Caco-2 (cell line): Measurements from ENCODE around the gene ADD3. TPM values are rescaled to one million over a fixed set of nuclear protein-coding genes. Genes with fewer than 3 reads are reported as not detected.
A peak's percentile ranks its signal among the peaks of the same experiment; 100 is the strongest.

Source experiments
- BruUV-seq: library from RNA; stranded (reverse); fragments of 400-500 nt; replicated peaks from 2 replicates; lab custom pipeline; 2021; lab: Mats Ljungman, UMichigan
- CTCF ChIA-PET: fragments of 300-600 bp; sonication (Branson Sonifier 250); formaldehyde crosslinking; loops from one replicate; lab custom pipeline; 2022; ENCODE audit warnings: antibody characterized with exemption; lab: Charles Lee
- POLR2A ChIA-PET: fragments of 300-600 bp; sonication (Branson Sonifier 250); formaldehyde crosslinking; loops from one replicate; lab custom pipeline; 2022; ENCODE audit warnings: antibody characterized with exemption; lab: Charles Lee
- DNase-seq, 2 experiments: peaks; one replicate each; pipeline versions ENCODE4 v3.0.0 to v3.0.0-alpha.2; 2020 to 2022
- H3K27me3 ChIP-seq: replicated peaks from 2 replicates; pipeline ENCODE4 v1.6.0; 2011; ENCODE audit warnings: low read length; ENCODE audit not compliant: control insufficient read depth, insufficient read depth
- H3K36me3 ChIP-seq: 2 replicates; pipeline ENCODE4 v1.5.1; 2011; ENCODE audit warnings: low read length; ENCODE audit not compliant: control insufficient read depth, insufficient read depth
- H3K4me1 ChIP-seq: fragments of 250-450 bp; sonication (Bioruptor Pico); 2 replicates; pipeline ENCODE4 v1.5.1; 2020; ENCODE audit warnings: mild to moderate bottlenecking
- H3K4me3 ChIP-seq: 2 replicates; pipeline ENCODE4 v1.5.1; 2011; ENCODE audit warnings: low read depth, mild to moderate bottlenecking, control low read depth, low read length
- H3K9me3 ChIP-seq: fragments of 250-450 bp; sonication (Bioruptor Pico); 2 replicates; pipeline ENCODE4 v1.5.1; 2020; ENCODE audit warnings: mild to moderate bottlenecking, moderate library complexity
- H3K27ac Mint-ChIP-seq: one replicate; pipeline ENCODE4 v1.8.0; 2022; ENCODE audit warnings: mixed read lengths; ENCODE audit not compliant: unreplicated experiment
- H3K27me3 Mint-ChIP-seq: one replicate; pipeline ENCODE4 v1.8.0; 2022; ENCODE audit warnings: mixed read lengths; ENCODE audit not compliant: insufficient read depth, unreplicated experiment
- H3K36me3 Mint-ChIP-seq: one replicate; pipeline ENCODE4 v1.8.0; 2022; ENCODE audit warnings: mild to moderate bottlenecking, mixed read lengths; ENCODE audit not compliant: insufficient read depth, unreplicated experiment
- H3K4me1 Mint-ChIP-seq: one replicate; pipeline ENCODE4 v1.8.0; 2022; ENCODE audit warnings: low read depth, mixed read lengths; ENCODE audit not compliant: unreplicated experiment
- H3K4me3 Mint-ChIP-seq: one replicate; pipeline ENCODE4 v1.8.0; 2022; ENCODE audit warnings: mild to moderate bottlenecking, moderate library complexity, mixed read lengths; ENCODE audit not compliant: unreplicated experiment
- H3K9me3 Mint-ChIP-seq: one replicate; pipeline ENCODE4 v1.8.0; 2022; ENCODE audit warnings: mixed read lengths; ENCODE audit not compliant: unreplicated experiment
- CTCF ChIP-seq, 2 experiments: fragments of 200-600 bp in 1 of 2; IDR thresholded peaks; 1 replicate in 1 of 2; 2 replicates in 1 of 2; pipeline versions ENCODE4 v1.5.1 to v1.8.0; 2011 to 2022; ENCODE audit warnings: antibody characterized with exemption in 1 of 2, control low read depth in 1 of 2, inconsistent platforms in 1 of 2, low read depth in 1 of 2, low read length in 1 of 2, mild to moderate bottlenecking in 1 of 2, moderate library complexity in 1 of 2; ENCODE audit not compliant: insufficient read depth in 1 of 2, severe bottlenecking in 1 of 2, unreplicated experiment in 1 of 2
- intact Hi-C: fragments of 100-400 bp; cut with micrococcal nuclease; formaldehyde crosslinking; loops from one replicate; pipeline ENCODE4 v1.10.0; 2022; ENCODE audit not compliant: unreplicated experiment
- total RNA-seq: library from RNA; stranded (reverse); gene quantifications from 2 replicates; pipeline ENCODE4 v1.2.3, GENCODE V29; 2022

Gene ADD3
- total RNA-seq, 1 experiment from 2014 or later: 264 TPM

- no peak overlapping the region for H3K4me3 ChIP-seq
- Mint-ChIP-seq H3K4me3 (peak overlapping the region; percentile 61), H3K4me1 (peaks cover 26% of the 10 kb centered on the region), H3K27me3 (no peaks in the 10 kb centered on the region), H3K36me3 (peaks cover 9% of the 10 kb centered on the region), H3K27ac (peak overlapping the region; percentile 76), H3K9me3 (no peaks in the 10 kb centered on the region)
- POLR2A ChIA-PET: interaction anchor here (1.0 kb wide), 1 partner anchor 80 kb away, joined by 4 read pairs; the partner anchor contains the start of gene XPNPEP1
- BruUV-seq: no TSS peak
- H3K36me3 ChIP-seq: no peaks in the 10 kb centered on the region
- intact Hi-C loops: loop anchor here (1.0 kb wide), 2 partner anchors 8 to 26 kb away; no protein-coding TSS in a partner anchor
- CTCF ChIA-PET: interaction anchor here (1.4 kb wide), 1 partner anchor 119 kb away, joined by 6 read pairs; no protein-coding TSS in a partner anchor
- H3K9me3 ChIP-seq: no peaks in the 10 kb centered on the region
- TF ChIP-seq CTCF (IDR thresholded peaks at IDR 0.05; ENCODE audit: insufficient read depth in 1 of 2, low read depth in 1 of 2, low read length in 1 of 2, severe bottlenecking in 1 of 2, unreplicated experiment in 1 of 2): no peak
- H3K27me3 ChIP-seq: no peaks in the 10 kb centered on the region
- DNase-seq: peak; percentile 69 to 76
- H3K4me1 ChIP-seq: peaks cover 57% of the 10 kb centered on the region
Measured at GRCh38 chr10:110003524-110003885, 4.3 kb upstream of the ADD3 start.

GRCh38 chr10:110005719-110006118 lies 2.1 kb upstream of the ADD3 start:
- H3K36me3 Mint-ChIP-seq: peaks cover 9% of the 10 kb centered on the region
- Histone ChIP-seq H3K4me3 (peak overlapping the region; percentile 94), H3K9me3 (no peaks in the 10 kb centered on the region), H3K27me3 (no peaks in the 10 kb centered on the region), H3K4me1 (peaks cover 50% of the 10 kb centered on the region), H3K36me3 (no peaks in the 10 kb centered on the region)
- BruUV-seq: no TSS peak
- POLR2A ChIA-PET: no interaction called here
- DNase-seq: peak; percentile 50 to 61
- intact Hi-C loops: loop anchor here (2.0 kb wide), 2 partner anchors 83 to 221 kb away; partner anchors contain the start of gene XPNPEP1
- H3K27me3 Mint-ChIP-seq: no peaks in the 10 kb centered on the region
- H3K4me1 Mint-ChIP-seq: peaks cover 15% of the 10 kb centered on the region
- H3K9me3 Mint-ChIP-seq: no peaks in the 10 kb centered on the region
- H3K27ac Mint-ChIP-seq: no peak overlapping the region
- H3K4me3 Mint-ChIP-seq: no peak overlapping the region
- TF ChIP-seq CTCF (IDR thresholded peaks at IDR 0.05; ENCODE audit: insufficient read depth in 1 of 2, low read depth in 1 of 2, low read length in 1 of 2, severe bottlenecking in 1 of 2, unreplicated experiment in 1 of 2): no peak
- CTCF ChIA-PET: interaction anchor here (1.1 kb wide), 1 partner anchor 122 kb away, joined by 3 read pairs; no protein-coding TSS in a partner anchor

GRCh38 chr10:110006358-110007160 lies 1.2 kb upstream of the ADD3 start:
- Histone ChIP-seq H3K36me3 (no peaks in the 10 kb centered on the region), H3K27me3 (no peaks in the 10 kb centered on the region), H3K4me3 (peak overlapping the region; percentile 94), H3K4me1 (peaks cover 51% of the 10 kb centered on the region), H3K9me3 (no peaks in the 10 kb centered on the region)
- BruUV-seq: TSS peak; percentile 40
- no peak overlapping the region for H3K4me3 Mint-ChIP-seq
- POLR2A ChIA-PET: interaction anchor here (0.8 to 1.4 kb wide), 6 partner anchors 8 to 84 kb away, joined by 3 to 4 read pairs (median 3); no protein-coding TSS in a partner anchor
- no peaks in the 10 kb centered on the region for H3K27me3 Mint-ChIP-seq
- intact Hi-C loops: loop anchor here (1.0 to 2.0 kb wide), 3 partner anchors 71 to 220 kb away; partner anchors contain the start of gene XPNPEP1
- peaks cover 15% of the 10 kb centered on the region for H3K4me1 Mint-ChIP-seq
- TF ChIP-seq CTCF (IDR thresholded peaks at IDR 0.05; ENCODE audit: insufficient read depth in 1 of 2, low read depth in 1 of 2, low read length in 1 of 2, severe bottlenecking in 1 of 2, unreplicated experiment in 1 of 2): no peak
- peak; percentile 49 to 61 for DNase-seq
- peaks cover 9% of the 10 kb centered on the region for H3K36me3 Mint-ChIP-seq
- no peaks in the 10 kb centered on the region for H3K9me3 Mint-ChIP-seq
- CTCF ChIA-PET: interaction anchor here (1.1 to 2.7 kb wide), 6 partner anchors 10 to 123 kb away, joined by 3 to 15 read pairs (median 4); no protein-coding TSS in a partner anchor
- H3K27ac Mint-ChIP-seq: no peak overlapping the region
